Activated CD8-positive, alpha-beta memory T cell treated with anti-CD3 and anti-CD28 coated beads for 36 hours (primary cell): ENCODE data around the gene GYPC. TPM values are rescaled to one million over a fixed set of nuclear protein-coding genes. Genes with fewer than 3 reads are reported as not detected.

Experiments
- CTCF ChIA-PET: fragments of 350-600 bp; sonication (Branson Sonifier 250); formaldehyde crosslinking; loops from one replicate; lab custom pipeline; 2021; ENCODE audit warnings: antibody characterized with exemption; lab: Charles Lee
- POLR2A ChIA-PET: fragments of 350-600 bp; sonication (Branson Sonifier 250); formaldehyde crosslinking; loops from one replicate; lab custom pipeline; 2021; ENCODE audit warnings: antibody characterized with exemption; lab: Charles Lee
- total RNA-seq, 2 experiments: library from RNA; stranded (reverse); gene quantifications; one replicate each; pipeline ENCODE4 v1.2.3, GENCODE V29; 2021

Gene GYPC
- total RNA-seq = 100 to 1,000 TPM; 140 to 143 TPM

- CTCF ChIA-PET = no interaction called here
- POLR2A ChIA-PET = no interaction called here
Observed at GRCh38 chr2:126655500-126656430, at the start of gene GYPC. Gene GYPC (plus strand): TSS chr2:126656158. CDS start chr2:126656264, 106 bp downstream.

- ChIA-PET POLR2A (no interaction called here), CTCF (no interaction called here)
Observed at GRCh38 chr2:126614524-126615227, 41.3 kb upstream of the GYPC start.

DNA sequence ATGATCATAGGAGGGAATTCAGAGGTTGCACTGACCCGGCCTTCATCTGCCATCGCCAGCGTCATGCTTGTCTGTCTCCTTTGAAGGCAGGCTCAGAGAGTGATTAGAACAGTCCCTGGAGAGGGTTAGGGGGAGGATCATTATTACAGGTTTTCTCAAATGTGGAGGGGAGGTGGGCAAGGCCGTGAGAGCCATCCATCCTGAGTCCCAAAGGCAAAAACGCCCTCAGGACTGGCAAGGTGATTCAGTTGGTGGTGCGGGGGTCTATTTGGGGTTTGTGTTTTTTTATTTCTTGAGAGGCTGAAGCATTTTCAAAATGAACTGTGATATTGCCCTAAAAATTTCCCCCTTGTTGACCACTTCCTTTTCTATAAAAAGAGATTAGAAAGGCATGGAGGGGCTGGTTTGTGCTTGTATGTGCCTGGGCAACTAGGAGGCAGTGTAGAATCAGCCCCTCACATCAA, 39.3 kb upstream of the GYPC start:
- ChIA-PET POLR2A (no interaction called here), CTCF (no interaction called here)

DNA sequence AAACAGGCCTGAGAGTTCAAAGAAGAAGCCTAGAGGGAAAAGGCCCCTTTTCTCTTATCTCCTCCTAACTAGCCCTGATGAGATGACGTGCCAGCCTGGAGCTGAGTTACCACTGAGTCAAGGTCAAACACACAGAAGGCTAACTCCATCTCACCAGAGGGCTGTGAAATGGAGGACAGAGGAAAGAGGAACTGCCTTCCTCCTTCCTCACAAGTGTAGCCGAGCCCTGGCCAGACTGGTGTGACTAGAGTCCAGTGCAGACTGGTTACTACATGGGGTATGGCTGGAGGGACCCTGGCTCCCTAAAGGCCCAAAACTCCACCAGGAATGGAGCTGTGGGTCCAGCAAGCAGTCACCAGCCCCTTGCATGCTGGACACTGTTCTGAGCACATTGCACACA, 35.7 kb upstream of the GYPC start:
- CTCF ChIA-PET = no interaction called here

DNA sequence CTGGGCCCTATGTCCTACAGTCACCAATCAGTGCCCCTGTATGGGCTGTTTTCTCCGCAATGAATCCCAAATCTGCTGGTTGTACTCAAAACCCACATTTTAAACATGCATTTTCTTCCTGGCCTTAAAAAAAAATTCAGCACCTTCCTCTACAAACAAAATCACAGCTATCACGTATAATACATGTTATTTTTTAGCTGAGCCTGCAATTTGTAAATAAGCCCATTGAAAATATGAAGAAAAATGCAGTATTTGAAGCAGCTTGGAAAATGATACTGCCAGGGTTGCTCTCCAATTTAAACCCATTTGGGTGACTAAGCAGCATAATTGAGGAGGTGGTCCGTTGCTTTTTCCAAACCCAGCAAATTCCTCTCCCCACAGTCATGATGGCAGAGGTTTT, 33.0 kb upstream of the GYPC start:
- POLR2A ChIA-PET = no interaction called here
- CTCF ChIA-PET = no interaction called here

More for the DNA sequence above, 35.7 kb upstream of the GYPC start:
- POLR2A ChIA-PET = no interaction called here

DNA sequence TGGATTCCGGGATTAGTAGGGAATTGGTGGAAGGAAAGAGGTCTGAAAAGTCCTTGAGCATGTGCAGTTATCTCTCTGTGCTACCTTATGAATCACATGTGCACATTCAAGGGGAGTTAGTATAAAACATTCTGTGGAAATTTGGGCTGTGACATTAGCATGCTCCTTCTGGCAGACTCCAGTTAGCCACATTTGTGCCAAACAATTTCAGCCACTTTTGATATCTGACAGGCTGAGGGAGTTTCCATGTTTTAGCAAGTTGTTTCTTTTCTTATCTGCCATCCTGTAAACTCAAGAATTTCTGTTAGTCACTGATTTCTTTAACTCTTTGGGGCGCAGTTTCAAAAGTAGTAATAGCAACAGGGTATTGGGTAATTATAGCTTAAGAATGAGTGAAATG, 28.3 kb upstream of the GYPC start:
- CTCF ChIA-PET = interaction anchor here (0.7 kb wide), 1 partner anchor 25 kb away, joined by 4 read pairs; no protein-coding TSS in a partner anchor
- POLR2A ChIA-PET = no interaction called here

DNA sequence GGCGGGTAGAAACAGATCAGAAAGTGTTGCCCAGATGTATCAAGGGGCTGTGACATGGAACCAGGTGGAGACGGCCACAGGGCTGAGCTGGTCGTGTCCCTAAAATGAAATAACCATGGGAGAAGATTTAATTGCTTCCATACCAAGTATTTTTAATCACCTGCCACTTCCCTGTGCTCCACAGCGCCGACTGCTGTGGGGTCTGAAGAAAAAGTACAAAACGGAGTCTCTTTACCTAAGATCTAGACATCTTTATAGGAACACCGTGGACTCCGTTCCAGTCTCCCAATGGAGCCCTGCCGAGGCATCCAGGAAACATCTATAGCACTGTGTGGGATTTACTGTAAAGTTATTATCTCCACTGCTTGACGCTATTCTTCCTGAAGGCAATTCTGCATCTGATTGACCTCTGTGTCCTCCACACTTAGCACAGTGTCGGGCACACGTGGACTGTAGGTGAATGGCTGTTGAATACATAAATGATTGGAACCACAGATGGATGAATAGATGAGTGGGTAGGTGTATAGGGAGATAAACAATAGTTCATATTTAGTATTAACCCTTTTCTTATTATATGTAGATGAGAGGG, 21.6 kb upstream of the GYPC start:
- CTCF ChIA-PET = interaction anchor here (0.7 to 2.2 kb wide), 4 partner anchors 23 to 349 kb away, joined by 3 to 5 read pairs (median 3); no protein-coding TSS in a partner anchor
- POLR2A ChIA-PET = no interaction called here

DNA sequence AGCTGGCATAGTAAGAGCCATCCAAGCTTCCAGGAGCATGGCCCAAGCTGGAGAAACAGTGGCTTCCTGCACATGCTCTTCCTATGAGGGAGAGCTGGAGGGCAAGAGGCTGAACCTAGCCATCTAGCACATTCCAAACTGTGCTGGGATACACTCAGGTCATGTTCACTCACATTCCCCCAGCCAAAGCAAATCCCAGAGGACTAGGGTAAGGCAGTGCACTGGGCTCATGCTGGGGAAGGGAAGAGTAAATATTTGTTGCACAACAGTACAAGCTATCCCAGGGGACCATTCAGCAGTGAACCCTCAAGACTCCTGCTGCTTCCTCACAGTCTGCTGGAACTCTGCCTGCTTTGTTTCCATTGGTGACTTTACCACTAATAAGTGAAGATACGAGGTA, 20.7 kb upstream of the GYPC start:
- POLR2A ChIA-PET = no interaction called here

GRCh38 chr2:126635736-126636135, 20.2 kb upstream of the GYPC start:
- ChIA-PET CTCF (interaction anchor here (1.6 to 2.2 kb wide), 2 partner anchors 22 to 107 kb away, joined by 3 to 5 read pairs; no protein-coding TSS in a partner anchor), POLR2A (no interaction called here)

More for the DNA sequence above, 20.7 kb upstream of the GYPC start:
- CTCF ChIA-PET = interaction anchor here (1.6 to 2.2 kb wide), 2 partner anchors 22 to 107 kb away, joined by 3 to 5 read pairs; no protein-coding TSS in a partner anchor

DNA sequence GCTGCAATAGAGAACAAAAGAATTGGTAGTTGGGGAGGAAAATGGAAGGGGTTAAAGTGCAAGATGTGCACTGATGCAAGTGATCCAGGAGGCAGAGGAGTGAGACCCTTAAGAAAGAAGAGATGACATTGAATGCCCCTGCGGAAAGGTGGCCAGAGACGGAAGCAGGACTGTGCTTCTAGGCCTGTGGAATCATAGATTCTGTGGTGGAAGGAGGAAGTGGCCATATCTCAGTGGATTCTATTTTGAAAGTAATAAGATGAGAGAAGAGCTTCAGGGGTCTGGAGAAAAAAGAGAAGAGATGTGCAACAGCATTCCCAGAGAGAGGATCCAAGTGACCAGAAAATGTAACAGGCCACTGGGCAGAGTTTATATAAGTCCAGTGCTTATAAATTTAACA, 18.6 kb upstream of the GYPC start:
- CTCF ChIA-PET = no interaction called here
- POLR2A ChIA-PET = no interaction called here

DNA sequence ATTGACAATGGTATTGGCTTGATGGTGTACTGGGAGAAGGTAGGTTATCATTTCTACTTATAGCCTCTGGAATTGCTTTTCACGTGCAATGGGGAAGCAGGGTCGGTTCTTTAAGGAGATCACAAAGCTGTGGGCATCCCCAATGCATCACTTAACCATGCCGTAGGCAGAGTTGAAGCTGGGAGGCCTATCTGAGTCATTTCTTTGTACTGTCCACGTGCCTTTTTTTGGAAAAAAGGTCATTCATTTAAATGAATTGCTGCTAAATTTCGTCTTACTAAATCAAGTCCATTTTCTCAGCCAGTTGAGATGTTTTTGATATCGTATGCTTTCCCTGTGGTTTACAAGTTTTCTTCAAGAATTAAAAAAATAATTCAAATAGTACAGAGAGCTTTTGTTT, 17.2 kb upstream of the GYPC start:
- CTCF ChIA-PET = no interaction called here
- POLR2A ChIA-PET = no interaction called here

- ChIA-PET CTCF (no interaction called here), POLR2A (no interaction called here)
Observed at GRCh38 chr2:126639276-126639675, 16.7 kb upstream of the GYPC start.

DNA sequence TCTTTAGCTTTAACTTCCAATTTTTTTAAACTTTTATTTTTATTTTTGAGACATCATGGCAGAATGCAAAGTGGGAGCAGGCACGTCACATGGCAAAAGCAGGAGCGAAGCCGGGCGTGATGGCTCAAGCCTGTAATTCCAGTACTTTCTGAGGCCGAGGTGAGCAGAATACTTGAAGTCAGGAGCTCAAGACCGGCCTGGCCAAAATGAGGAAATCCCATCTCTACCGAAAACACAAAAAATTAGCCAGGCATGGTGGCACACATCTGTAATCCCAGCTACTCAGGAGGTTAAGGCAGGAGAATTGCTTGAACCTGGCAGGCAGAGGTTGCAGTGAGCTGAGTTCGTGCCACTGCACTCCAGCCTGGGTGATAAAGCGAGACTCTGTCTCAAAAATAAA, 14.7 kb upstream of the GYPC start:
- ChIA-PET CTCF (interaction anchor here (0.7 kb wide), 1 partner anchor 113 kb away, joined by 3 read pairs; no protein-coding TSS in a partner anchor), POLR2A (interaction anchor here (1.0 kb wide), 1 partner anchor 16 kb away, joined by 3 read pairs; no protein-coding TSS in a partner anchor)

GRCh38 chr2:126642031-126642430, 13.9 kb upstream of the GYPC start:
- POLR2A ChIA-PET = no interaction called here
- CTCF ChIA-PET = no interaction called here

DNA sequence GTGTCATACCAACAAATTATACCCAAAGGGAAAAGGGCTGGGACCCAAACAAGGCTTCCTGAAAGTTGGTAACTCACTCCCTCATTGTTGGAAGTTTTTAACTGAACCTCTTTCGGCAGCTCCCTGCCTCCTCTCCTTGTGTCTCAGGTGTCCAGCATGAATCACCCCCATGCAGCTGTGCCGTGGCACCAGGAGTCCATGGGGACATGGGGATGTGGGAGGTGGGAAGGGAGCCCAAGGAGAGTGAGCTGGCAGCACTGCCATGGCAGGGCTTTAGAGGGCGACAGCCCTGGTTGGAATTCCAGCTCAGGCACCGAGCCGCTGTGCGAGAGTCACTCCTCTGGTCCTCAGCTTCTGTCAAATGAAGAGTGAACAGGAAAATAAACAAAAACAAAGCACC, 12.5 kb upstream of the GYPC start:
- POLR2A ChIA-PET = no interaction called here

GRCh38 chr2:126643972-126644371, 12.0 kb upstream of the GYPC start:
- CTCF ChIA-PET = no interaction called here
- POLR2A ChIA-PET = no interaction called here

More for the DNA sequence above, 12.5 kb upstream of the GYPC start:
- CTCF ChIA-PET = no interaction called here

DNA sequence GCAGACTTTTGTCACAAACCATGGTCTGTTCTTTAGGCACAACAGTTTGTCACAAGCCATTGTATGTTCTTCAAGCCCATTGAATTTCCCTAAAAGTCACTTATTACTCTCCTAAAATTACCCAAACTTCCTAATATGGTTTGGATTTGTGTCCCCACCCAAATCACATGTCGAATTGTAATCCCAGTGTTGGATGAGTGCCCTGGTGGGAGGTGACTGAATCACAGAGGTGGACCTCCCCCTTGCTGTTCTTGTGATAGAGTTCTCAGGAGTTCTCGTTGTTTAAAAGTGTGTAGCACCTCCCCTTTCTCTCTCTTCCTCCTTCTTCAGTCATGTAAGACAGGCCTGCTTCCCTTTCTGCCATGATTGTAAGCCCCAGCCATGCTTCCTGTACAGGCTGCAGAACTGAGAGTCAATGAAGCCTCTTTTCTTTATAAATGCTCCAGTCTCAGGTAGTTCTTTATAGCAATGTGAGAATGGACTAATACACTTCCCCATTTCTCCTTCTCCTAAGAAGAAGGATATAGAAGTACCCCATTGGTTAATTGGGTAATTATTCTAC, 11.2 kb upstream of the GYPC start:
- CTCF ChIA-PET = no interaction called here
- POLR2A ChIA-PET = no interaction called here

- ChIA-PET POLR2A (no interaction called here), CTCF (no interaction called here)
Observed at GRCh38 chr2:126645211-126645618, 10.7 kb upstream of the GYPC start.

- CTCF ChIA-PET = no interaction called here
- POLR2A ChIA-PET = no interaction called here
Observed at GRCh38 chr2:126646026-126646425, 9.9 kb upstream of the GYPC start.
